ENCODE data around the gene CENPQ. TPM values are rescaled to one million over a fixed set of nuclear protein-coding genes. Genes with fewer than 3 reads are reported as not detected.

CENPQ gene
- total RNA-seq, 1 experiment from 2014 or later = 9.7 TPM

GRCh38 chr6:49535795-49536194 is 72.6 kb downstream of the CENPQ start:
- no peaks in the 10 kb centered on the region for H3K9me3 ChIP-seq (ENCODE audit: low read length)
- no peaks in the 10 kb centered on the region for H4K20me1 ChIP-seq (ENCODE audit: low read length)
- ATAC-seq (peak; percentile 62), DNase-seq (peak; percentile 33)
- H2AFZ ChIP-seq (ENCODE audit: low read length) = peak overlapping the region; percentile 24
- no peaks in the 10 kb centered on the region for H3K27me3 ChIP-seq (ENCODE audit: low read length)
- no peaks in the 10 kb centered on the region for H3K9me2 ChIP-seq (replicated peaks; ENCODE audit: low read length)
- H3K36me3 ChIP-seq (ENCODE audit: low read depth, low read length) = no peaks in the 10 kb centered on the region
- no peaks in the 10 kb centered on the region for H3F3A ChIP-seq (ENCODE audit: low read length, unreplicated experiment)
- ChIA-PET CTCF (interaction anchor here (0.6 kb wide), 1 partner anchor 17 kb away, joined by 6 read pairs; no protein-coding TSS in a partner anchor), POLR2A (ENCODE audit: unreplicated experiment) (interaction anchor here (1.0 kb wide), 1 partner anchor 22 kb away, joined by 3 read pairs; no protein-coding TSS in a partner anchor)
- H3K27ac ChIP-seq (ENCODE audit: low read length) = peak overlapping the region; percentile 83
- intact Hi-C loops (cut with micrococcal nuclease) = no loop called here
- no peaks in the 10 kb centered on the region for H3K79me2 ChIP-seq (ENCODE audit: low read length)
- H3K9ac ChIP-seq (ENCODE audit: low read length) = peak overlapping the region; percentile 57
- H3K4me1 ChIP-seq (ENCODE audit: insufficient read depth, low read length) = peaks cover 23% of the 10 kb centered on the region
- 0 out of 2 replicates have a peak overlapping the region, but pooled peaks have one; percentile 10 for H3K4me3 ChIP-seq (ENCODE audit: low read length)
- H3K4me2 ChIP-seq (ENCODE audit: low read length) = peak overlapping the region; percentile 20
- BruUV-seq (replicated peaks) = no TSS peak
- TF ChIP-seq EZH2phosphoT487 (IDR thresholded peaks at IDR 0.05; ENCODE audit: borderline replicate concordance, low read length) (no peak), EZH2 (IDR thresholded peaks at IDR 0.05; ENCODE audit: low read length, unreplicated experiment) (no peak), CTCF (conservative IDR thresholded peaks at IDR 0.05; ENCODE audit: low read depth, low read length) (no peak)

GRCh38 chr6:49539102-49539501 is 75.9 kb downstream of the CENPQ start:
- POLR2A ChIA-PET (ENCODE audit: unreplicated experiment) = no interaction called here
- ATAC-seq = no peak
- no peak for TF ChIP-seq EZH2phosphoT487 (IDR thresholded peaks at IDR 0.05; ENCODE audit: borderline replicate concordance, low read length)
- TF ChIP-seq EZH2 (IDR thresholded peaks at IDR 0.05; ENCODE audit: low read length, unreplicated experiment) = no peak
- no peak for TF ChIP-seq CTCF (conservative IDR thresholded peaks at IDR 0.05; ENCODE audit: low read depth, low read length)

GRCh38 chr6:49540614-49541013 is 77.4 kb downstream of the CENPQ start:
- POLR2A ChIA-PET (ENCODE audit: unreplicated experiment) = interaction anchor here (1.4 kb wide), 1 partner anchor 10 kb away, joined by 6 read pairs; the partner anchor contains the start of gene C6orf141
- H3K79me2 ChIP-seq (ENCODE audit: low read length) = no peaks in the 10 kb centered on the region
- peaks cover 31% of the 10 kb centered on the region for H3K4me1 ChIP-seq (ENCODE audit: insufficient read depth, low read length)
- peak overlapping the region; percentile 98 for H3K27ac ChIP-seq (ENCODE audit: low read length)
- no peaks in the 10 kb centered on the region for H3K9me3 ChIP-seq (ENCODE audit: low read length)
- no peak for TF ChIP-seq EZH2phosphoT487 (IDR thresholded peaks at IDR 0.05; ENCODE audit: borderline replicate concordance, low read length)
- TF ChIP-seq CTCF (conservative IDR thresholded peaks at IDR 0.05; ENCODE audit: low read depth, low read length) = no peak
- TF ChIP-seq EZH2 (IDR thresholded peaks at IDR 0.05; ENCODE audit: low read length, unreplicated experiment) = no peak
- H3F3A ChIP-seq (ENCODE audit: low read length, unreplicated experiment) = peaks cover 6% of the 10 kb centered on the region
- intact Hi-C loops (cut with micrococcal nuclease) = loop anchor here (1.0 to 2.0 kb wide), 2 partner anchors 10 to 16 kb away; partner anchors contain the start of gene C6orf141
- H2AFZ ChIP-seq (ENCODE audit: low read length) = no peak overlapping the region
- H3K9ac ChIP-seq (ENCODE audit: low read length) = peak overlapping the region; percentile 72
- no TSS peak for BruUV-seq (replicated peaks)
- H3K27me3 ChIP-seq (ENCODE audit: low read length) = no peaks in the 10 kb centered on the region
- CTCF ChIA-PET = interaction anchor here (0.6 kb wide), 2 partner anchors 311 to 588 kb away, joined by 3 to 4 read pairs; no protein-coding TSS in a partner anchor
- H4K20me1 ChIP-seq (ENCODE audit: low read length) = no peaks in the 10 kb centered on the region
- 0 out of 2 replicates have a peak overlapping the region, but pooled peaks have one; percentile 30 for H3K4me3 ChIP-seq (ENCODE audit: low read length)
- peak overlapping the region; percentile 77 for H3K4me2 ChIP-seq (ENCODE audit: low read length)
- DNase-seq = peak; percentile 83
- H3K9me2 ChIP-seq (replicated peaks; ENCODE audit: low read length) = no peaks in the 10 kb centered on the region
- ATAC-seq = peak; percentile 18; the same call in 1 of the 2 replicates
- no peaks in the 10 kb centered on the region for H3K36me3 ChIP-seq (ENCODE audit: low read depth, low read length)

More at GRCh38 chr6:49539102-49539501, 75.9 kb downstream of the CENPQ start:
- peaks cover 6% of the 10 kb centered on the region for H3F3A ChIP-seq (ENCODE audit: low read length, unreplicated experiment)
- H4K20me1 ChIP-seq (ENCODE audit: low read length) = no peaks in the 10 kb centered on the region
- no peaks in the 10 kb centered on the region for H3K9me3 ChIP-seq (ENCODE audit: low read length)
- H3K4me2 ChIP-seq (ENCODE audit: low read length) = no peak overlapping the region
- H3K4me1 ChIP-seq (ENCODE audit: insufficient read depth, low read length) = peaks cover 34% of the 10 kb centered on the region
- H3K9me2 ChIP-seq (replicated peaks; ENCODE audit: low read length) = no peaks in the 10 kb centered on the region
- no TSS peak for BruUV-seq (replicated peaks)
- no peaks in the 10 kb centered on the region for H3K36me3 ChIP-seq (ENCODE audit: low read depth, low read length)
- no peak overlapping the region for H3K4me3 ChIP-seq (ENCODE audit: low read length)
- DNase-seq = no peak
- H2AFZ ChIP-seq (ENCODE audit: low read length) = no peak overlapping the region
- CTCF ChIA-PET = no interaction called here
- no peaks in the 10 kb centered on the region for H3K79me2 ChIP-seq (ENCODE audit: low read length)
- no peaks in the 10 kb centered on the region for H3K27me3 ChIP-seq (ENCODE audit: low read length)
- intact Hi-C loops (cut with micrococcal nuclease) = no loop called here
- no peak overlapping the region for H3K9ac ChIP-seq (ENCODE audit: low read length)
- no peak overlapping the region for H3K27ac ChIP-seq (ENCODE audit: low read length)
